Fibroblast of upper back skin (primary cell): ENCODE results near the gene DEPDC5.
"Not testable (repeated sequence)": the region's sequence is repeated elsewhere in the genome, so short reads cannot be mapped to it uniquely, and the experiment has no call there.

Experiments
- DNase-seq: peaks from one replicate; pipeline ENCODE4 v3.0.0-alpha.2; 2013

DEPDC5 gene

DNA sequence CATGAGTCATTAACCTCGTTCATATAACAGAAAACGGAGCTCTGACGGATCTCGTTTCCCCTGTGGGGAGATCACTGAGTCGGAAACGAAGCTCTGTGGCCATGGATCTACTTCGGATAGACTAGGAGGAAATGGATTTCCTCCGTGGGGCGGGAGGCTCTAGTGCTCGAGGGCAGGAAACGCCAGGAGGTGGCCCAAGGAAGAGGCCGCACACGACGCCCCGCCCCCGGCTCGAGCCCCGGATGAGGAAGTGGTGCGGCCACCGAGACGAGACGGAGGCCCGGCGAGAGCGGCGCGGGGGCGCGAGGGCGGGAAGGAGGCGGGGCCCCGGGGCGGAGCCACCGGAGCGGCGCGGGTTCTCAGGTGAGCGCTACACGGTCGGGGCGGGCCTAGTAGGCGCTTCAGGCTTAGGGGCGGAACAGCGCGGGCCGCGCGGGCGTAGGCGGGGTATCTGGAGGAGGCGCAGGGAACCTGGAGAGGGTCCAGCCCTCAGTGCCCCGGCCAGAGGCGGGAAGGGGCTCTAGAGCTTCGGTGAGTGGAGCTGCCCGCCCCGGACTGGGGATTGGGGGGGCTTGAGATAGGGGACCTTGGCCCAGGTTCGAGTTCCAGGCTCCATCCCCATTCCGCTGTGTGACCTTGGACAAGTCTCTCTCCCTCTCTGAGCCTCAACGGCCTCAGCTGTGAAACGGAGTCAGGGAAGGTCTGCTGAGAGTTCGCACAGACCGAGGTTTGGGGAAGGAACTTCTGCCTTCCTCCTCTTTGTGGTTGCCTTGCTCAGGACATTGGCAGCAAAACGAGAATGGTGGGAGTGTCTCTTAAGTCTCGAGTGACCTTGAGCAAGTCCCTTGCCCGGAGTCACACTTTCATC, at the start of gene DEPDC5:
Gene DEPDC5 (plus strand): TSS at position 386 of the 868 bp plus-strand sequence. CDS start 903 bp downstream, outside the sequence.
- peak; percentile 93 for DNase-seq

DNA sequence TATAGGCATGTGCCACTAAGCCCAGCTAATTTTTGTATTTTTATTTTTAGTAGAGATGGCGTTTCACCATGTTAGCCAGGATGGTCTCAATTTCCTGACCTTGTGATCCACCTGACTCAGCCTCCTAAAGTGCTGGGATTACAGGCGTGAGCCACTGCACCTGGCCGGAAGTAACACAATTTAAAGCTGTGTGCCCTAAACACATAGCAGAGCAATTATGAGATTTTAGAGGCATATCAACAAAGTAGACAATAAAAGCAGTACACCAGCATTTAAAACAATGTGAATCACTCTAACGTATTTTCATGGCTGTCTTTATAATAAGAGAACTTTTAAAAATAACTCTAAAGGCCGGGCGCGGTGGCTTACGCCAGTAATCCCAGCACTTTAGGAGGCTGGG, 46.3 kb upstream of the DEPDC5 start:
- no peak for DNase-seq

- DNase-seq: peak; percentile 6
Observed at GRCh38 chr22:31711226-31711625, 42.6 kb upstream of the DEPDC5 start.

DNA sequence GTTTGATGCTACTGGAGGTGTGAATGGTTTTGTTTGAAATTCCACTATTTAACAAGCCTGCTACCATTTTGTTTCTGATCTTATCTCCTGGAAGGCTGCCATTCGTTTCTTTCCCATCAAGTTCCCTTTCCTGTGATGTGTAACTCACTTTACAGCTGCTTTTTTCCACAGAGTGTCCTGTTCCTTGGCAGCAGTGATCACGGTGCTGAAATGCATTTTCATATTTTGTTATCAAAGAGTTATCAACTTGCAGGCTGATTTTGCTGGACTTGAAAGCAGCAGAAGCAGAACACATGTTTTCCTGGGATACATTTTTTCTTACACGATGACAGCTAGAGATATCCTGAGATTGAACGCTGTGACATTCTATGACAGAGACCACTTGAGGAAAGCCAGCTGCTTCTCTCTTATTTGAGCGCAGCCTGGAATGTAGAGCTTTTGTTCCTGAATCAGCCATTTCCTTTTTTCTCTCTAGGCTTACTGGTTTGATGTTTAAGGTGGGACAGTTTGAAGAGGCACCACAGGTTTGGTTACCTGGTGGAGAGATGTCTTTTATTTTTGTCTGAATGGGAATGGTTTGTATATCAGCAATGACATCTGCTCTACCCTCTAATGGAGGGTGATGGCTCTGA, 38.6 kb upstream of the DEPDC5 start:
- DNase-seq: no peak

DNA sequence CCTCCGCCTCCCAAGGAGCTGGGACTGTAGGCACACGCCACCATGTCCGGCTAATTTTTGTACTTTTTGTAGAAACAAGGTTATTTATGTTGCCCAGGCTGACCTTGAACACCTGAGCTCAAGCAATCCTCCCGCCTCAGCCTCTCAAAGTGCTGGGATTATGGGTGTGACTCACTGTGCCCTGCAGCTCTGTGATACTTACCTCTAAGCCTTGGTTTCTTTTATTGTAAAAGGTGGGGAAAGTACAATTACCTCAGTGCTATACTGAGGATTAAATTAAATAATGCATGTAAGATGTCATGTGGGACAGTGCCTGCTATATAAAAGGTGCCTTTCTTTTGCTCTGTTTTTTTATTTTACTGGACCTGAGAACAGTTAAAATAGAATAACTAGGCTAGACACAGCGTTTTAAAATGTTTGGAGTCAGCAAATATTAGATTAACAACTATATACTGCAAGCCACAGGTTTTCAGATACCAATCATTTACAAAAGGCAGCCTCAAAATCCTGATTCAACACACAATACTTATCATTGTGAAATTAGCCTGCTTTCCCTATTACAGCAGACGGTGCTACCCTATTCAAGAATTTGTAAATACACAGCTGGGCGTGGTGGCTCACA, 33.9 kb upstream of the DEPDC5 start:
- no peak for DNase-seq

GRCh38 chr22:31723723-31724122, 30.1 kb upstream of the DEPDC5 start:
- DNase-seq: no peak

- no peak for DNase-seq
Observed at GRCh38 chr22:31726692-31727091, 27.1 kb upstream of the DEPDC5 start.

GRCh38 chr22:31728857-31729256, 25.0 kb upstream of the DEPDC5 start:
- DNase-seq: no peak

DNA sequence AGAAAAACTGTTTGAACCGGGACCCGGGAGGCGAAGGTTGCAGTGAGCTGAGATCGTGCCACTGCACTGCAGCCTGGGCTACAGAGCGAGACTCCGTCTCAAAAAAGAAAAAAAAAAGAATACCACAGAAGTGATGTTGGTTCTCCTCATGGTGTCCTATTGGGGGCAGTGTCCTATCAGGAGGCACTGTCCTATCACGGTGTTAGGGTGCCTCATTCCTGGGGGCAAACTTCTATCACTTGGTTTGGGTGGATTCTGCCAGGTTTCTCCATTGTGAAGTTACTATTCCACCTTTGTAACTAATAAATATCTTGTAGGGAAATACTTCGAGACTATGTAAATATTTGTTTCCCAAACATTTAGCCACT, 23.5 kb upstream of the DEPDC5 start:
- DNase-seq: no peak

DNA sequence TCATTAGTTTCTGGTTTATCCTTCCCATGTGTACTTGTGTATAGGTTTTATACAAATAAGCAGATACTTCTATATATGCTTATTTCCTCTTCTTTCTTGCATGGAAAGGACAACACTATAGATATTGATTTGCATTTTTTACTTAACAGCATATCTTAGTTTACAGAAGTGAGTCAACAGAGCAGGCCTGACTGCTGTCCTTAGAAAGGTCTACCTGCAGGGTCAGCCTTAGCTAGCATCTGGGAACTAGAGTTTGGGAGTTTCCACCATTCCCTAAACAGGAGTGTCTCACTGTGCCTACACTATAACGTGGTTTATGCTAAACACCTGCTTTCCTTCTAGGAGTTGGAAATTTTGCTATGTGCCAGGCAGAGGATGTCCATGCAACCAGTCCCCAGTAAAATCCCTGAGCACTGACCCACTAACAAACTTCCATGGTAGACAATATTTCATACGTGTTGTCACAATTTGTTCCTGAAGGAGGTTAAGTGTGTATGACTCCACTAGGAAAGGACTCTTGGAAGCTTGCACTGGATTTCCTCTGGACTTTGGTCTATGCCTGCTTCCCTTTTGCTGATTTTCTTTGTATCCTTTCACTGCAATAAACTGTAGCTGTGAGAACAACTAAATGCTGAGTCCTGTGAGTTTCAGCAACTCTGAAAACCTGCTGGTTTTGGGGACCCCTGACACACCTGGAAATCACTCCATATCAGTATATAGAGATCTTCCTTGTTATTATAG, 21.6 kb upstream of the DEPDC5 start:
- DNase-seq: no peak

- DNase-seq: no peak
Observed at GRCh38 chr22:31733580-31734079, 20.2 kb upstream of the DEPDC5 start.

DNA sequence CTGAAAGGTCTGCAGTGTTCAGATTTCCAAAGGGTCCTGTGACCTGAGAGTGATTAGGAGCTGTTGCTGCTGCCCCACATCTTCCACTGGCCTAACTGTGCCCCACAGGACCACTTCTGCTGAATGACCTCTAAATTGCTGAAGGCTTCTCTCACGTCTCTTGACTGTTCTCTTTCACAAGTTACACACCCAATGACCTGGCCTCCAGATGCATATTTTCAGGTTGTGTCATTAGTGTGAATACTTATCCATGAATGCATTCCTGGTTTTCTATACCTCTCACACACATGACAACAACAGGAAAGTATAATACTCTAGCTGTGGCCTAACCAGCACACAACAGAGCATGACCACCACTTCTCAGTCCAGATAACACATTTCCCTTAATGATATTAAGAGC, 19.3 kb upstream of the DEPDC5 start:
- peak; percentile 85 for DNase-seq

DNA sequence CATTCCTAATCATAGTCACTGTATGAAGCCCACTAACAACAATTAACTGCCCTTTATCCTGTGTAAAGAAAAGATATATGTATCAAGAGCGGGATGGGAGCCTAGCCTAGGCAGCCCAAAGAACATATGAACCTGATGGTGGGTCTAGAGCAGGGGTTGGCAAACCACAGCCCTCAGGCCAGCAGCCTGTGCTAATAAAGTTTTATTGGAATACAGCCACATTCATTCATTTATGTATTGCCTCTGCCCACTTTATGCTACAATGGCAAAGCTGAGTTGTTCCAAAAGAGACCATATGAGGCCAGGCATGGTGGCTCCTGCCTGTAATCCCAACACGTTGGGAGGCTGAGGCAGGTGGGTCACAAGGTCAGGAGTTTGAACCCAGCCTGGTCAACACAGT, 17.4 kb upstream of the DEPDC5 start:
- no peak for DNase-seq

DNA sequence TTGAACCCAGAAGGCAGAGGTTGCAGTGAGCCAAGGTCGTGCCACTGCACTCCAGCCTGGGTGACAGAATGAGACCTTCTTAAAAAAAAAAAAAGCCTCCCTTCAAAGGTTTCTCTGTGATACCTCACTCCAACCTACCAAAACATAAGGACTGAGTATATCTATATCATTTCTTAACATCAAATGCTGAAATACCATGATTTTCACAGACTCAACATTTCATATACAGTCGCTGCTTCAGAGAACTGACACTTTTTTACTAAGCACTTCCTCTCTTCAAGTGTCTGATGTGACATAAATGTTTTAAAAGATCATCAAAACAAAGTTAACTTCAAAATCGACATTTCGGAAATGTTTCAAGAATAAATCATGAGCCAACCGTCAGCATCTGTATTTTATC, 15.9 kb upstream of the DEPDC5 start:
- DNase-seq: no peak

DNA sequence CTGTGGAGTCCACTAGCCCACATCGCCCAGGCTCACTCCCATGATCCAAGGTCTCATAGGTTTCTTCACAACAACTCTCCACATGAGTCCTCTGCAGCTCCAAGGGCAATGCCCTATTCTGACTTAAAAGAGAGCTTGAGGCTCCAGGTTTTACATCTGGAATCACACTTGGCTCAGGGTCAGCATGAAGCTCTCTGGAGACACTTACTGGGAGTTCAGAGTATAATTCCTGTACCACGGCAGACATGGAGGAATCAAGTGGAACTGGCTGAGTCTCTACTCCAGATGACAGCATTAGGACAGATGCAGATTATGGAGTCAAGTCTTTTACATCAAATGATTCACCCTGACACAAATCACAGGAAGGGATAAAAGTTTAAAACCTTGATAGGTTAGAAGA, 15.3 kb upstream of the DEPDC5 start:
- DNase-seq: peak; percentile 23

DNA sequence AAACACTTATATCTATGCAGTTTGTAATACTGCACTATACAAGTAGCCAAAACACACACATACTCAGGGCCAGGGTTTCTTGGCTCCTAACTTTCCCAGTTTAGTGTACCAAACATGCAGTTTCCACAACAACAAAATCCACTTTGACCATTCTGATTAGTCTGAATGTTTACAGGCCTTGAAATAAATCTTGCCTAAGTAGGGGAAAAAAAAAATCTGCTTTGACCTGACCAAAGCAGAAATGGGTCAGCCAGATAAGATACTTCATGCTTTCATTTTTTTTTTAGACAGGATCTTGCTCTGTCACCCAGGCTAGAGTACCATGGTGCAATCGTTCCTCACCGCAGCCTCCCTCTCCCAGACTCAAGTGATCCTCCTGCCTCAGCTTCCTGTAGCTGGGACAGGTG, 14.0 kb upstream of the DEPDC5 start:
- DNase-seq: no peak

GRCh38 chr22:31740314-31740713, 13.5 kb upstream of the DEPDC5 start:
- not testable (repeated sequence) for DNase-seq

GRCh38 chr22:31742115-31742514, 11.7 kb upstream of the DEPDC5 start:
- DNase-seq: no peak

DNA sequence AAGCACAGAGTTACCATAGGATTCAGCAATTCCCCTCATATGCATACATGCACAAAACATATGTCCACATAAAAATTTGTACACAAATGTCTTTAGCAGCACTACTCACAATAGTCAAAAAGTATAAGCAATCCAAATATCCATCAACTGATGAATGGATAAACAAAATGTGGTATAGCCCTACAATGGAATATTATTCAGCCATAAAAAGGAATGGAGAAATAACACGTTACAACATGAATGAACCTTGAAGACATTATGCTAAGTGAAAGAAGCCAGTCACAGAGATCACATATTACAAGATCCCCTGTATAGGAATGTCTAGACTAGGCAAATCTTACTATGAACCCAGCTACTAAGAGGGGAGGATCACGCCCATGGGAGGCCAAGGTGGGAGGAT, 11.1 kb upstream of the DEPDC5 start:
- DNase-seq: no peak

- DNase-seq: no peak
Observed at GRCh38 chr22:31743871-31744270, 9.9 kb upstream of the DEPDC5 start.

DNA sequence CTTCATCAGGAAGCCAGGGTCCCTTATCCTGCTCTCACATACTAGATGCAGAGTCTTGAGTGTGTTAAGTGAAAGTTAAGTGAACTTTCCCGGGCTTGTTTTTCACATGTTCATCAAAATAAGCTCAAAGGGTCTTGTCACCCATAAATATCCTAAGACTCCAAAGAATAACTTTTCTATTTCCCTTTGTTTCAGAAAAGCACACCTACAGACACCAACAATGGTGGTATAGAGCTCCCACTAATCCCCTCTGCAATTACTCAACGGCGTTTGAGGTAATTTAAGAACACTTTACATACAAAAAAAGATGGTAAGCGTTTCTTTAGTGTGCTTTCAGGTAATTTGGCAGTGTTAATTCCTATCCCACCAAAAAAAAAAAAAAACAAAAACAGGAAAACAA, 6.4 kb upstream of the DEPDC5 start:
- DNase-seq: no peak

DNA sequence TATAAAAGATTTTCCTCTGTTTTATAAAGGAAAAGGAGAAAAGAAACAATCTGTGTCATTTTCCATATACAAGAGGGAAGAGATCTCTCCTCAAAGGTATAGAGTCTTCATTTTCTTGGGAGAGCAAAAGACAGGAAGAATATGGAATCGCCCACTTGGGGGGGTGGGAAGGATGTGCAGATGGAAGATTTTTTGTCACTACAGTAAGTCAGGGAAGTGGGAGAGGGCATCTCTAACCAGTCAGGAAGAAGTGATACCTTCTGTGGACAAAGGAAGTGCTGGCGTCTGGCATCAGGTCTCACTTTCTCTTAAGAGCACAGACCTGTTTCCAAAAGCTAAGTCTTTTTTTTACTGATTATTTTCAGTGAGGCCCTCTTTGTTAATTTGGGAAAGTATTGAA, 5.3 kb upstream of the DEPDC5 start:
- no peak for DNase-seq
